A673 (cell line): Measurements from ENCODE around the gene AQP3. TPM values are rescaled to one million over a fixed set of nuclear protein-coding genes. Genes with fewer than 3 reads are reported as not detected.

ENCODE experiments used
- BruUV-seq: library from RNA; stranded (reverse); fragments of 400-500 nt; replicated peaks from 2 replicates; lab custom pipeline; 2021; lab: Mats Ljungman, UMichigan
- CTCF ChIA-PET: fragments of 300-600 bp; sonication (Branson Sonifier 250); formaldehyde crosslinking; loops from one replicate; lab custom pipeline; 2022; ENCODE audit warnings: antibody characterized with exemption; lab: Charles Lee
- POLR2A ChIA-PET: fragments of 300-600 bp; sonication (Branson Sonifier 250); formaldehyde crosslinking; loops from one replicate; lab custom pipeline; 2022; ENCODE audit warnings: antibody characterized with exemption; ENCODE audit not compliant: low non-redundant PET; lab: Charles Lee
- DNase-seq: peaks from one replicate; pipeline ENCODE4 v3.0.0-alpha.2; 2015; ENCODE audit warnings: low spot score
- H3K27ac ChIP-seq: fragments of 200-600 bp; sonication (generic); 2 replicates; pipeline ENCODE4 v1.5.1; 2016; ENCODE audit warnings: mixed run types, low read depth, mild to moderate bottlenecking, mixed read lengths, antibody characterized with exemption, low read length; ENCODE audit not compliant: poor library complexity, severe bottlenecking
- H3K27me3 ChIP-seq: fragments of 200-600 bp; sonication (generic); replicated peaks from 2 replicates; pipeline ENCODE4 v1.6.1; 2017; ENCODE audit warnings: mixed run types, low read depth, mild to moderate bottlenecking, mixed read lengths, antibody characterized with exemption, low read length; ENCODE audit not compliant: insufficient read depth, poor library complexity
- H3K36me3 ChIP-seq: fragments of 200-600 bp; sonication (generic); 2 replicates; pipeline ENCODE4 v1.6.1; 2016; ENCODE audit warnings: mixed run types, mild to moderate bottlenecking, mixed read lengths, antibody characterized with exemption, low read length; ENCODE audit not compliant: insufficient read depth, poor library complexity, severe bottlenecking
- H3K4me1 ChIP-seq: fragments of 200-600 bp; sonication (generic); 2 replicates; pipeline ENCODE4 v1.6.1; 2017; ENCODE audit warnings: mixed run types, mild to moderate bottlenecking, mixed read lengths, antibody characterized with exemption, low read length; ENCODE audit not compliant: insufficient read depth, poor library complexity, severe bottlenecking
- H3K4me3 ChIP-seq: fragments of 200-600 bp; sonication (generic); 2 replicates; pipeline ENCODE4 v1.5.1; 2016; ENCODE audit warnings: low read depth, mixed run types, mild to moderate bottlenecking, mixed read lengths, low read length; ENCODE audit not compliant: poor library complexity, severe bottlenecking
- H3K9me3 ChIP-seq: fragments of 200-600 bp; sonication (generic); 2 replicates; pipeline ENCODE4 v1.6.1; 2016; ENCODE audit warnings: mixed run types, low read depth, mild to moderate bottlenecking, mixed read lengths, antibody characterized with exemption, low read length; ENCODE audit not compliant: poor library complexity, severe bottlenecking
- CTCF ChIP-seq: fragments of 300-800, 200-600 bp; sonication (generic); conservative IDR thresholded peaks from 2 replicates; pipeline ENCODE4 v1.5.1; 2017; ENCODE audit warnings: low read depth, mild to moderate bottlenecking, antibody characterized with exemption, low read length, moderate library complexity, mixed read lengths
- EZH2 ChIP-seq: fragments of 200-600 bp; sonication (generic); IDR thresholded peaks from 2 replicates; pipeline ENCODE4 v1.6.1; 2017; ENCODE audit warnings: borderline replicate concordance, low read depth, mild to moderate bottlenecking, mixed read lengths, antibody characterized with exemption, low read length; ENCODE audit not compliant: poor library complexity, severe bottlenecking
- intact Hi-C: fragments of 100-400 bp; cut with micrococcal nuclease; formaldehyde crosslinking; loops from one replicate; pipeline ENCODE4 v1.10.0; 2022; ENCODE audit not compliant: unreplicated experiment
- total RNA-seq: library from RNA; stranded (reverse); gene quantifications from 2 replicates; pipeline ENCODE4 v1.2.3, GENCODE V29; 2021

Gene AQP3
- total RNA-seq, 1 experiment from 2014 or later = 0.43 TPM

- Histone ChIP-seq H3K9me3 (no peaks in the 10 kb centered on the region), H3K4me3 (no peak overlapping the region), H3K27me3 (no peaks in the 10 kb centered on the region), H3K4me1 (no peaks in the 10 kb centered on the region), H3K36me3 (no peaks in the 10 kb centered on the region), H3K27ac (no peak overlapping the region)
- intact Hi-C loops = no loop called here
- no peak for DNase-seq
- TF ChIP-seq EZH2 (no peak), CTCF (no peak)
- CTCF ChIA-PET = no interaction called here
- POLR2A ChIA-PET = no interaction called here
- no TSS peak for BruUV-seq
Measured at GRCh38 chr9:33480976-33481375, 33.6 kb upstream of the AQP3 start.

GRCh38 chr9:33480106-33480505 lies 32.7 kb upstream of the AQP3 start:
- no TSS peak for BruUV-seq
- TF ChIP-seq CTCF (no peak), EZH2 (no peak)
- DNase-seq = no peak
- H3K4me1 ChIP-seq = no peaks in the 10 kb centered on the region
- H3K36me3 ChIP-seq = no peaks in the 10 kb centered on the region
- no peaks in the 10 kb centered on the region for H3K9me3 ChIP-seq
- H3K27ac ChIP-seq = no peak overlapping the region
- no peaks in the 10 kb centered on the region for H3K27me3 ChIP-seq
- H3K4me3 ChIP-seq = no peak overlapping the region
- ChIA-PET CTCF (no interaction called here), POLR2A (no interaction called here)
- intact Hi-C loops = no loop called here

- Histone ChIP-seq H3K4me1 (no peaks in the 10 kb centered on the region), H3K9me3 (no peaks in the 10 kb centered on the region), H3K27me3 (no peaks in the 10 kb centered on the region), H3K4me3 (no peak overlapping the region), H3K36me3 (peaks cover 6% of the 10 kb centered on the region), H3K27ac (no peak overlapping the region)
- no peak for DNase-seq
- ChIA-PET CTCF (no interaction called here), POLR2A (no interaction called here)
- TF ChIP-seq CTCF = no peak
- TF ChIP-seq EZH2 = no peak
- no TSS peak for BruUV-seq
- intact Hi-C loops = no loop called here
Measured at GRCh38 chr9:33476503-33476902, 29.1 kb upstream of the AQP3 start.
